Activated B cell treated with CpG ODN at 0.5 μM for 24 hours (primary cell): ENCODE data around the gene CYTH1. TPM values are rescaled to one million over a fixed set of nuclear protein-coding genes. Genes with fewer than 3 reads are reported as not detected.

Experiments used
- ATAC-seq: fragments of 200-7000 bp; cut with Tn5 transposase; one replicate; pipeline ENCODE4 v1.10.0; 2021; ENCODE audit warnings: low read depth, mild to moderate bottlenecking, moderate library complexity
- CTCF ChIA-PET: fragments of 350-600 bp; sonication (Branson Sonifier 250); formaldehyde crosslinking; loops from one replicate; lab custom pipeline; 2021; ENCODE audit warnings: antibody characterized with exemption; lab: Charles Lee
- POLR2A ChIA-PET: fragments of 350-600 bp; sonication (Branson Sonifier 250); formaldehyde crosslinking; loops from one replicate; lab custom pipeline; 2021; ENCODE audit warnings: antibody characterized with exemption; lab: Charles Lee
- DNase-seq: peaks from one replicate; pipeline ENCODE4 v3.0.0; 2022
- H3K27ac Mint-ChIP-seq: one replicate; pipeline ENCODE4 v1.8.0; 2020; ENCODE audit warnings: mixed read lengths
- H3K27me3 Mint-ChIP-seq: one replicate; pipeline ENCODE4 v1.8.0; 2021; ENCODE audit warnings: mixed read lengths
- H3K36me3 Mint-ChIP-seq: one replicate; pipeline ENCODE4 v1.8.0; 2021; ENCODE audit warnings: low read depth, mixed read lengths
- H3K4me1 Mint-ChIP-seq: one replicate; pipeline ENCODE4 v1.8.0; 2021; ENCODE audit warnings: mixed read lengths
- H3K4me3 Mint-ChIP-seq: one replicate; pipeline ENCODE4 v1.8.0; 2020; ENCODE audit warnings: mild to moderate bottlenecking, mixed read lengths
- H3K9me3 Mint-ChIP-seq: one replicate; pipeline ENCODE4 v1.8.0; 2020; ENCODE audit warnings: mixed read lengths
- CTCF ChIP-seq: fragments of 200-600 bp; IDR thresholded peaks from one replicate; pipeline ENCODE4 v1.8.0; 2022; ENCODE audit warnings: antibody characterized with exemption, mild to moderate bottlenecking
- intact Hi-C: fragments of 100-400 bp; cut with micrococcal nuclease; formaldehyde crosslinking; loops from one replicate; pipeline ENCODE4 v1.15.1; 2024
- total RNA-seq: library from RNA; stranded (reverse); gene quantifications from 2 replicates; pipeline ENCODE4 v1.2.3, GENCODE V29; 2022

Gene CYTH1
- total RNA-seq, 1 donor from 2014 or later, result 391 TPM

GRCh38 chr17:78727057-78727456, 55.0 kb downstream of the CYTH1 start:
- ChIA-PET CTCF (no interaction called here), POLR2A (interaction anchor here (1.2 to 3.2 kb wide), 4 partner anchors 9 to 14 kb away, joined by 3 to 48 read pairs (median 12); no protein-coding TSS in a partner anchor)
- H3K9me3 Mint-ChIP-seq, result no peaks in the 10 kb centered on the region

GRCh38 chr17:78726513-78726912, 55.6 kb downstream of the CYTH1 start:
- no peak for TF ChIP-seq CTCF
- H3K27ac Mint-ChIP-seq, result peak overlapping the region; percentile 91
- ATAC-seq (no peak), DNase-seq (no peak)
- H3K4me3 Mint-ChIP-seq, result peak overlapping the region; percentile 42
- CTCF ChIA-PET, result interaction anchor here (2.1 kb wide), 1 partner anchor 18 kb away, joined by 18 read pairs; no protein-coding TSS in a partner anchor
- POLR2A ChIA-PET, result interaction anchor here (0.6 to 3.2 kb wide), 10 partner anchors 8 to 53 kb away, joined by 3 to 48 read pairs (median 4); no protein-coding TSS in a partner anchor
- peaks cover 59% of the 10 kb centered on the region for H3K36me3 Mint-ChIP-seq
- H3K27me3 Mint-ChIP-seq, result no peaks in the 10 kb centered on the region
- no peaks in the 10 kb centered on the region for H3K9me3 Mint-ChIP-seq
- intact Hi-C loops, result no loop called here
- H3K4me1 Mint-ChIP-seq, result peaks cover 93% of the 10 kb centered on the region

More at GRCh38 chr17:78727057-78727456, 55.0 kb downstream of the CYTH1 start:
- DNase-seq, result no peak
- intact Hi-C loops, result no loop called here
- TF ChIP-seq CTCF, result no peak
- ATAC-seq, result no peak
- Mint-ChIP-seq H3K4me3 (peak overlapping the region; percentile 42), H3K4me1 (peaks cover 93% of the 10 kb centered on the region), H3K27ac (peak overlapping the region; percentile 91), H3K36me3 (peaks cover 64% of the 10 kb centered on the region), H3K27me3 (no peaks in the 10 kb centered on the region)

GRCh38 chr17:78725448-78726021, 56.5 kb downstream of the CYTH1 start:
- intact Hi-C loops, result no loop called here
- Mint-ChIP-seq H3K27ac (peak overlapping the region; percentile 91), H3K36me3 (peaks cover 53% of the 10 kb centered on the region), H3K27me3 (no peaks in the 10 kb centered on the region), H3K9me3 (no peaks in the 10 kb centered on the region), H3K4me3 (peak overlapping the region; percentile 42), H3K4me1 (peaks cover 93% of the 10 kb centered on the region)
- POLR2A ChIA-PET, result interaction anchor here (0.7 to 3.2 kb wide), 10 partner anchors 10 to 61 kb away, joined by 3 to 48 read pairs (median 5); no protein-coding TSS in a partner anchor
- ATAC-seq (peak; percentile 23), DNase-seq (no peak)
- CTCF ChIA-PET, result interaction anchor here (2.1 kb wide), 1 partner anchor 17 kb away, joined by 18 read pairs; no protein-coding TSS in a partner anchor
- no peak for TF ChIP-seq CTCF

GRCh38 chr17:78724999-78725398, 57.1 kb downstream of the CYTH1 start:
- ChIA-PET POLR2A (interaction anchor here (0.9 to 3.2 kb wide), 7 partner anchors 9 to 61 kb away, joined by 3 to 48 read pairs (median 5); no protein-coding TSS in a partner anchor), CTCF (interaction anchor here (2.1 kb wide), 1 partner anchor 16 kb away, joined by 18 read pairs; no protein-coding TSS in a partner anchor)
- Mint-ChIP-seq H3K36me3 (peaks cover 53% of the 10 kb centered on the region), H3K9me3 (no peaks in the 10 kb centered on the region), H3K4me1 (peaks cover 97% of the 10 kb centered on the region), H3K27ac (peak overlapping the region; percentile 91), H3K27me3 (no peaks in the 10 kb centered on the region), H3K4me3 (peak overlapping the region; percentile 42)
- intact Hi-C loops, result no loop called here
- no peak for DNase-seq
- no peak for TF ChIP-seq CTCF
- no peak for ATAC-seq

GRCh38 chr17:78724544-78724943, 57.5 kb downstream of the CYTH1 start:
- ATAC-seq, result no peak
- Mint-ChIP-seq H3K4me3 (peak overlapping the region; percentile 42), H3K27ac (peak overlapping the region; percentile 91), H3K4me1 (peaks cover 97% of the 10 kb centered on the region), H3K27me3 (no peaks in the 10 kb centered on the region), H3K36me3 (peaks cover 53% of the 10 kb centered on the region), H3K9me3 (no peaks in the 10 kb centered on the region)
- ChIA-PET POLR2A (interaction anchor here (0.8 to 3.8 kb wide), 7 partner anchors 9 to 62 kb away, joined by 3 to 48 read pairs (median 12); partner anchors contain the start of gene CYTH1), CTCF (interaction anchor here (2.1 kb wide), 1 partner anchor 16 kb away, joined by 18 read pairs; no protein-coding TSS in a partner anchor)
- no peak for DNase-seq
- no peak for TF ChIP-seq CTCF
- intact Hi-C loops, result no loop called here
